ENCODE measurements around the gene AP1M2.
"Not testable (repeated sequence)": the region's sequence is repeated elsewhere in the genome, so short reads cannot be mapped to it uniquely, and the experiment has no call there.

Gene AP1M2

GRCh38 chr19:10538204-10538983, 48.7 kb downstream of the AP1M2 start:
- DNase-seq (ENCODE audit: low spot score): no peak

GRCh38 chr19:10537668-10538067, 49.4 kb downstream of the AP1M2 start:
- no peak for DNase-seq (ENCODE audit: low spot score)

- no peak for DNase-seq (ENCODE audit: low spot score)
Measured at GRCh38 chr19:10535613-10536012, 51.5 kb downstream of the AP1M2 start.

- no peak for DNase-seq (ENCODE audit: low spot score)
Measured at GRCh38 chr19:10533646-10534386, 53.3 kb downstream of the AP1M2 start.

GRCh38 chr19:10532457-10532856, 54.7 kb downstream of the AP1M2 start:
- no peak for DNase-seq (ENCODE audit: low spot score)

- DNase-seq (ENCODE audit: low spot score): not testable (repeated sequence)
Measured at GRCh38 chr19:10526887-10527286, 60.2 kb downstream of the AP1M2 start.

GRCh38 chr19:10525636-10526035, 61.5 kb downstream of the AP1M2 start:
- no peak for DNase-seq (ENCODE audit: low spot score)

- DNase-seq (ENCODE audit: low spot score): no peak
Measured at GRCh38 chr19:10523135-10523636, 63.9 kb downstream of the AP1M2 start.
